H1 (cell line): Measurements from ENCODE around the gene GALNT18. TPM values are rescaled to one million over a fixed set of nuclear protein-coding genes. Genes with fewer than 3 reads are reported as not detected.

Experiments
- CTCF ChIA-PET: fragments of 300-600 bp; sonication (Branson Sonifier 250); formaldehyde crosslinking; loops from one replicate; lab custom pipeline; 2021; ENCODE audit not compliant: partially characterized antibody; lab: Charles Lee
- POLR2A ChIA-PET: fragments of 300-600 bp; sonication (Branson Sonifier 250); formaldehyde crosslinking; loops from one replicate; lab custom pipeline; 2021; ENCODE audit warnings: inconsistent platforms; ENCODE audit not compliant: partially characterized antibody; lab: Charles Lee
- DNase-seq, 2 experiments: peaks; one replicate each; pipeline versions ENCODE4 v3.0.0 to v3.0.0-alpha.2; 2010 to 2022; ENCODE audit warnings: low spot score in 2 of 2, low read depth in 1 of 2, mixed read lengths in 1 of 2
- FAIRE-seq: peaks from 2 replicates; lab custom pipeline; 2011; peaks lifted over from hg19 to GRCh38; lab: Jason Lieb, UNC
- H2AFZ ChIP-seq: 2 replicates; pipeline ENCODE4 v1.8.1; 2012; ENCODE audit warnings: low read length, inconsistent platforms
- H2AK5ac ChIP-seq: 2 replicates; pipeline ENCODE4 v1.6.1; 2013; ENCODE audit warnings: low read depth, low read length
- H2BK120ac ChIP-seq: replicated peaks from 2 replicates; pipeline ENCODE3; 2013; ENCODE audit warnings: low read depth, low read length, inconsistent platforms
- H2BK12ac ChIP-seq: 2 replicates; pipeline ENCODE4 v1.6.1; 2013; ENCODE audit warnings: low read depth, low read length
- H2BK15ac ChIP-seq: 2 replicates; pipeline ENCODE4 v1.6.1; 2013; ENCODE audit warnings: low read length
- H2BK20ac ChIP-seq: 2 replicates; pipeline ENCODE4 v1.6.1; 2013; ENCODE audit warnings: low read length
- H2BK5ac ChIP-seq: 2 replicates; pipeline ENCODE4 v1.6.1; 2013; ENCODE audit warnings: low read depth, low read length
- H3K14ac ChIP-seq: 2 replicates; pipeline ENCODE4 v1.6.1; 2013; ENCODE audit warnings: inconsistent platforms; ENCODE audit not compliant: insufficient read length
- H3K18ac ChIP-seq: 2 replicates; pipeline ENCODE4 v1.6.1; 2013; ENCODE audit warnings: low read length; ENCODE audit errors: extremely low read depth
- H3K23ac ChIP-seq: 2 replicates; pipeline ENCODE4 v1.6.1; 2013; ENCODE audit warnings: inconsistent platforms; ENCODE audit not compliant: insufficient read length
- H3K23me2 ChIP-seq: 2 replicates; pipeline ENCODE4 v1.6.1; 2013; ENCODE audit warnings: low read depth, low read length
- H3K27ac ChIP-seq: 2 replicates; pipeline ENCODE4 v1.6.1; 2011; ENCODE audit warnings: low read depth, low read length, inconsistent platforms
- H3K27me3 ChIP-seq, 4 experiments: replicated peaks in 1 of 4; 1 replicate in 1 of 4; 2 replicates in 3 of 4; pipeline versions ENCODE4 v1.6.1 to v1.8.1; 2011 to 2013; ENCODE audit warnings: low read length in 3 of 4, mild to moderate bottlenecking in 3 of 4, inconsistent platforms in 2 of 4, mixed read lengths in 2 of 4, moderate library complexity in 1 of 4; ENCODE audit not compliant: control insufficient read depth in 3 of 4, insufficient read depth in 3 of 4; ENCODE audit errors: extremely low read depth in 1 of 4
- H3K36me3 ChIP-seq, 4 experiments: 2 replicates each; pipeline versions ENCODE4 v1.6.1 to v1.8.1; 2011 to 2013; ENCODE audit warnings: mild to moderate bottlenecking in 4 of 4, low read length in 3 of 4, moderate library complexity in 2 of 4, control low read depth in 1 of 4, inconsistent platforms in 1 of 4; ENCODE audit not compliant: insufficient read depth in 4 of 4, control insufficient read depth in 2 of 4
- H3K4ac ChIP-seq: replicated peaks from 2 replicates; pipeline ENCODE3; 2013; ENCODE audit warnings: low read length, low read depth, mixed read lengths, inconsistent platforms; ENCODE audit not compliant: insufficient read length
- H3K4me1 ChIP-seq, 4 experiments: replicated peaks in 1 of 4; 1 replicate in 1 of 4; 2 replicates in 3 of 4; pipeline versions ENCODE4 v1.6.1 to v1.8.1; 2011 to 2013; ENCODE audit warnings: low read length in 3 of 4, inconsistent platforms in 2 of 4, mixed read lengths in 1 of 4; ENCODE audit not compliant: insufficient read depth in 4 of 4, control insufficient read depth in 3 of 4
- H3K4me2 ChIP-seq, 2 experiments: 2 replicates each; pipeline versions ENCODE4 v1.6.1 to v1.8.1; 2011 to 2013; ENCODE audit warnings: low read depth in 2 of 2, low read length in 2 of 2, control low read depth in 1 of 2, inconsistent platforms in 1 of 2, mild to moderate bottlenecking in 1 of 2; ENCODE audit not compliant: insufficient read depth in 1 of 2
- H3K4me3 ChIP-seq, 4 experiments: fragments of 200-600, 300-600 bp in 1 of 4; sonication (generic), shearing (Covaris generic), sonication (Bioruptor Twin) in 1 of 4; 2 replicates each; pipeline versions ENCODE4 v1.5.1 to v1.8.1; 2011 to 2016; ENCODE audit warnings: low read length in 4 of 4, low read depth in 3 of 4, control low read depth in 2 of 4, inconsistent platforms in 2 of 4, mild to moderate bottlenecking in 2 of 4, mixed read lengths in 1 of 4, moderate library complexity in 1 of 4; ENCODE audit not compliant: insufficient read depth in 2 of 4; ENCODE audit errors: extremely low read depth in 1 of 4
- H3K56ac ChIP-seq: replicated peaks from 2 replicates; pipeline ENCODE3; 2013; ENCODE audit warnings: low read depth, mild to moderate bottlenecking, mixed read lengths, low read length, inconsistent platforms; ENCODE audit not compliant: insufficient read length
- H3K79me1 ChIP-seq: 2 replicates; pipeline ENCODE4 v1.6.1; 2013; ENCODE audit warnings: low read depth, low read length, control low read depth
- H3K79me2 ChIP-seq, 2 experiments: 2 replicates each; pipeline versions ENCODE4 v1.6.1 to v1.8.1; 2012 to 2013; ENCODE audit warnings: low read length in 2 of 2, mild to moderate bottlenecking in 2 of 2, inconsistent platforms in 1 of 2; ENCODE audit not compliant: insufficient read depth in 2 of 2, control insufficient read depth in 1 of 2
- H3K9ac ChIP-seq, 4 experiments: replicated peaks in 1 of 4; 1 replicate in 1 of 4; 2 replicates in 3 of 4; pipeline versions ENCODE4 v1.6.1 to v1.8.1; 2011 to 2013; ENCODE audit warnings: low read depth in 3 of 4, low read length in 3 of 4, control low read depth in 2 of 4, mild to moderate bottlenecking in 2 of 4, moderate library complexity in 2 of 4, inconsistent platforms in 1 of 4; ENCODE audit errors: extremely low read depth in 1 of 4
- H3K9me3 ChIP-seq, 2 experiments: 2 replicates each; pipeline versions ENCODE4 v1.6.1 to v1.8.1; 2012 to 2013; ENCODE audit warnings: mild to moderate bottlenecking in 2 of 2, moderate library complexity in 2 of 2, control low read depth in 1 of 2, inconsistent platforms in 1 of 2, low read depth in 1 of 2, low read length in 1 of 2, mixed read lengths in 1 of 2; ENCODE audit not compliant: insufficient read depth in 2 of 2
- H4K20me1 ChIP-seq, 2 experiments: replicated peaks in 1 of 2; 2 replicates each; pipeline versions ENCODE3 to v1.8.1; 2011 to 2013; ENCODE audit warnings: inconsistent platforms in 2 of 2, low read length in 2 of 2, mild to moderate bottlenecking in 1 of 2; ENCODE audit not compliant: insufficient read depth in 2 of 2, control insufficient read depth in 1 of 2
- H4K5ac ChIP-seq: 2 replicates; pipeline ENCODE4 v1.6.1; 2013; ENCODE audit warnings: low read length, low read depth, mixed read lengths, inconsistent platforms; ENCODE audit not compliant: insufficient read length
- H4K8ac ChIP-seq: 2 replicates; pipeline ENCODE4 v1.8.0; 2013; ENCODE audit warnings: mild to moderate bottlenecking, moderate library complexity, low read length, inconsistent platforms; ENCODE audit not compliant: insufficient read depth; ENCODE audit errors: extremely low read depth
- H4K91ac ChIP-seq: replicated peaks from 2 replicates; pipeline ENCODE3; 2013; ENCODE audit warnings: low read length, mixed read lengths, inconsistent platforms; ENCODE audit not compliant: insufficient read length
- BCL11A ChIP-seq, 2 experiments: IDR thresholded peaks; one replicate each; pipeline ENCODE4 v1.6.1; 2011; ENCODE audit warnings: low read depth in 2 of 2, low read length in 2 of 2, mild to moderate bottlenecking in 2 of 2
- CTCF ChIP-seq, 3 experiments: IDR thresholded peaks; 1 replicate in 2 of 3; 2 replicates in 1 of 3; pipeline versions ENCODE4 v1.5.1 to v1.6.1; 2011; ENCODE audit warnings: low read length in 3 of 3, mild to moderate bottlenecking in 3 of 3, inconsistent platforms in 2 of 3, low read depth in 1 of 3, moderate library complexity in 1 of 3; ENCODE audit not compliant: insufficient read depth in 1 of 3; ENCODE audit errors: control extremely low read depth in 1 of 3
- HDAC6 ChIP-seq: IDR thresholded peaks from one replicate; pipeline ENCODE4 v1.7.1; 2012; ENCODE audit warnings: low read depth, mild to moderate bottlenecking, inconsistent platforms, low read length, moderate library complexity
- KDM1A ChIP-seq: fragments of 200-600, 300-600 bp; sonication (generic); IDR thresholded peaks from 2 replicates; pipeline ENCODE4 v1.7.1; 2016; ENCODE audit warnings: mild to moderate bottlenecking, low read length, borderline replicate concordance
- NRF1 ChIP-seq: IDR thresholded peaks from 2 replicates; pipeline ENCODE4 v1.6.1; 2011; ENCODE audit warnings: mild to moderate bottlenecking, low read depth, low read length, improper control_type of control experiment
- PHF8 ChIP-seq: fragments of 200-600 bp; sonication (generic); conservative IDR thresholded peaks from 2 replicates; pipeline ENCODE4 v1.7.1; 2012; ENCODE audit warnings: low read depth, mild to moderate bottlenecking, inconsistent platforms, low read length, moderate library complexity
- POLR2A ChIP-seq, 2 experiments: IDR thresholded peaks; 1 replicate in 1 of 2; 2 replicates in 1 of 2; pipeline ENCODE4 v1.6.1; 2011; ENCODE audit warnings: low read depth in 2 of 2, low read length in 2 of 2, mild to moderate bottlenecking in 2 of 2; ENCODE audit errors: control extremely low read depth in 1 of 2
- RFX5 ChIP-seq: IDR thresholded peaks from 2 replicates; pipeline ENCODE4 v1.6.1; 2011; ENCODE audit warnings: low read depth, low read length, improper control_type of control experiment, borderline replicate concordance
- SRF ChIP-seq: IDR thresholded peaks from 2 replicates; pipeline ENCODE4 v1.6.1; 2011; ENCODE audit warnings: mild to moderate bottlenecking, low read depth, low read length, moderate library complexity
- USF2 ChIP-seq: IDR thresholded peaks from 2 replicates; pipeline ENCODE4 v1.6.1; 2011; ENCODE audit warnings: low read length, improper control_type of control experiment
- WGBS, 2 experiments: shearing (Covaris generic) in 1 of 2; methylation state at CpG; one replicate each; pipeline versions ENCODE4 v1.1.6 to v1.1.7; 2013 to 2015; ENCODE audit warnings: low lambda C conversion rate in 2 of 2, mixed read lengths in 2 of 2, inconsistent platforms in 1 of 2, low coverage in 1 of 2, missing lambda C conversion rate in 1 of 2; ENCODE audit not compliant: insufficient replicate concordance in 2 of 2, insufficient coverage in 1 of 2, insufficient read length in 1 of 2; ENCODE audit errors: extremely low coverage in 1 of 2, missing lambda C conversion rate in 1 of 2; 5-methylcytosine and 5-hydroxymethylcytosine counted together
- polyA plus RNA-seq, 7 experiments: library from polyadenylated mRNA; depleted of rRNA in 3 of 7; stranded (reverse) in 5 of 7; unstranded in 2 of 7; fragments of >200 nt in 5 of 7; fragments of 200-250 nt in 2 of 7; gene quantifications; 1 replicate in 5 of 7; 2 replicates in 1 of 7; 4 replicates in 1 of 7; pipeline versions ENCODE4 v1.2.1 to v1.2.3, GENCODE V29; 2011 to 2013; ENCODE audit warnings: missing spikeins in 2 of 7, mixed read lengths in 2 of 7
- total RNA-seq: library from RNA; stranded (reverse); fragmentation: NEBNext Ultra II Directional; extraction: Animal tissue kit (Norgen Biotek cat#: 25700); gene quantifications from 2 replicates; pipeline ENCODE4 v1.2.1, GENCODE V29; 2021
- TF ChIP-seq, protein P1 (sequence below): IDR thresholded peaks from 2 replicates; pipeline ENCODE4 v1.6.1; 2012; ENCODE audit warnings: inconsistent platforms

The GALNT18 gene
- total and polyA plus RNA-seq, 2 of the 8 experiments (the other 6 are each of a cell fraction or from before 2014, with no cell fraction given): 6.0 to 9.4 TPM

GRCh38 chr11:11513422-11513821 lies 108.4 kb downstream of the GALNT18 start:
- peaks cover 2 to 17% (median 7%) of the 10 kb centered on the region in 4 experiments; a peak in 6 of 7 replicates for H3K4me1 ChIP-seq
- peaks cover 0 to 1% of the 10 kb centered on the region in 2 experiments for H4K20me1 ChIP-seq
- H3K36me3 ChIP-seq: no peaks in the 10 kb centered on the region
- POLR2A ChIA-PET: no interaction called here
- no peak overlapping the region for H2BK20ac ChIP-seq
- FAIRE-seq (no peak), DNase-seq (no peak)
- H2BK5ac ChIP-seq: no peak overlapping the region
- H3K56ac ChIP-seq: no peak overlapping the region
- H4K91ac ChIP-seq: no peak overlapping the region
- no peak overlapping the region for H3K23ac ChIP-seq
- no peak overlapping the region for H3K4me3 ChIP-seq
- H3K23me2 ChIP-seq: no peaks in the 10 kb centered on the region
- H2AFZ ChIP-seq: no peak overlapping the region
- H2AK5ac ChIP-seq: no peak overlapping the region
- H3K14ac ChIP-seq: no peak overlapping the region
- no peak overlapping the region for H3K27ac ChIP-seq
- no peak overlapping the region for H3K9ac ChIP-seq
- no peaks in the 10 kb centered on the region for H3K9me3 ChIP-seq
- H2BK12ac ChIP-seq: peak overlapping the region; percentile 64; the same call in 1 of the 2 replicates
- no peak overlapping the region for H3K4ac ChIP-seq
- no peak overlapping the region for H2BK120ac ChIP-seq
- H4K8ac ChIP-seq: no peak overlapping the region
- CTCF ChIA-PET: interaction anchor here (0.8 to 1.2 kb wide), 3 partner anchors 11 to 112 kb away, joined by 3 to 4 read pairs (median 3); no protein-coding TSS in a partner anchor
- no peaks in the 10 kb centered on the region for H3K27me3 ChIP-seq
- 85% methylated on average over 3 of the region's 3 CpGs; no CpG with 5 or more reads in 1 of the 2 experiments for WGBS, 2 experiments
- no peak overlapping the region for H3K4me2 ChIP-seq
- H4K5ac ChIP-seq: no peak overlapping the region
- no peaks in the 10 kb centered on the region for H3K79me1 ChIP-seq
- H3K79me2 ChIP-seq: no peaks in the 10 kb centered on the region
- H2BK15ac ChIP-seq: no peak overlapping the region
- no peak overlapping the region for H3K18ac ChIP-seq
- TF ChIP-seq BCL11A (IDR thresholded peaks at IDR 0.05; ENCODE audit: low read depth in 2 of 2, low read length in 2 of 2): no peak
- no peak for TF ChIP-seq PHF8
- TF ChIP-seq POLR2A (IDR thresholded peaks at IDR 0.05; ENCODE audit: control extremely low read depth in 1 of 2, low read depth in 2 of 2, low read length in 2 of 2): no peak
- TF ChIP-seq, protein P1, sequence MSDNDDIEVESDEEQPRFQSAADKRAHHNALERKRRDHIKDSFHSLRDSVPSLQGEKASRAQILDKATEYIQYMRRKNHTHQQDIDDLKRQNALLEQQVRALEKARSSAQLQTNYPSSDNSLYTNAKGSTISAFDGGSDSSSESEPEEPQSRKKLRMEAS: no peak
- TF ChIP-seq HDAC6: no peak
- TF ChIP-seq USF2: no peak
- TF ChIP-seq NRF1: no peak
- TF ChIP-seq CTCF (IDR thresholded peaks at IDR 0.05; ENCODE audit: control extremely low read depth in 1 of 3, insufficient read depth in 1 of 3, low read depth in 1 of 3, low read length in 3 of 3): no peak
- TF ChIP-seq RFX5: no peak
- TF ChIP-seq KDM1A: no peak
- TF ChIP-seq SRF: no peak
